NCI-H2107 treated with DMSO at 0.1 percent for 48 hours (cell line): ENCODE results near the gene RTF1.

ENCODE experiments used
- DNase-seq: peaks from one replicate; lab custom pipeline; 2025; ENCODE audit not compliant: unreplicated experiment; lab: John Stamatoyannopoulos, UW

RTF1 gene

GRCh38 chr15:41502795-41503668 lies 86.1 kb downstream of the RTF1 start:
- DNase-seq, result no peak

- no peak for DNase-seq
These were observed 86.7 kb downstream of the RTF1 start for GRCh38 chr15:41503669-41504010.

DNA sequence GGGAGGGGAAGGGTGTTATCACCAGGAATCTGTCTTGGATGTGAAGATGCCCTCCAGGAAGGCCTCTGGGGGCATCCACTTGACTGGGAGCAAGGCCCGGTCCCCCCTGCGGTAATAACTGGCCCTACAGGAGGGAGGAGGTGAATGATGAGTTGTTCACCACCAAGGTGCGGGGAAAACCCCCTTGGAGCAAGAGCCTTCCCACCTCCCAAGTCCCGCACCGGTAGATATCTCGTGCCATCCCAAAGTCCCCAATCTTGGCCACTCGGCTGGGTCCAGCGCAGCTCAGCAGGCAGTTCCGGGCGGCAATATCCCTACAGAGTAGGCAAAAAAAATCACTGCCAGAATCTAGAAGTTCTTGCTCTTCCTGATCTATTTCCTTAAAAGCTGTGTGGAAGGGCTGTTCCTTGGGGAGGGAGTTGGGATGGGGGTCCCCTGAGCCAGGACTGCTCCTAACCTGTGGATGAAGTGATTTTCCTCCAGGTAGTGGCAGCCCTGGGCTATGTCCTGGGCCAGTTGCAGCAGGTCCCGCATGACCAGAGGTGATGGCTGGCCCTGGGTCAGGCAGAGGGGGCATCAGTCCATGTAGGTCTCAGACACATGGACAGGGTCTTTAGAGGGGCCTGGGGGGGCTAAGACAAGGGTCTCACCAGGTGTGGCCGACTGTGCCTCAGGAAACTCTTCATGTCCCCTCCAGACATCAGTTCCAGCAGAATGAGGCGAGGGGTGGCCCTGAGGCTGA lies 88.0 kb downstream of the RTF1 start:
- no peak for DNase-seq

DNA sequence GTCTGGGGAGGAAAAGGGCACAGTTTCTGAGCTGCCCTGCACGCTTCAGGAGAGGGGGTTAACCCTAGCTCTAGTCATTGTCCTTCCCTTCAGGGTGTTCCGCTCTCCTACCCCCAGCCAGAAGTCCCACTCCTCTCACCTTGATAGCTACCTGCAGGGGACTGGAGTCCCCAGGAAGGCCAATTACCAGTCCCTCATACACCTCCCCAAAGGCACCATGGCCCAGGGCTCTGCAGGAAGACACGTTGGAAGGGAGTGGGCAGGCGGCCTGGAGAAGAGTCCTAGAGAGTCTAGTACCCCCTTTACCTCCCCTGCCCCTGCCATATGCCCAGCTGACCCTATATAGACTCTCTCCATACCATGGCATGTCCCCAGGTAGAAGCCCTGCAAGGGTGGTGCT lies 88.9 kb downstream of the RTF1 start:
- DNase-seq, result no peak

GRCh38 chr15:41506796-41507341 lies 90.0 kb downstream of the RTF1 start:
- no peak for DNase-seq

DNA sequence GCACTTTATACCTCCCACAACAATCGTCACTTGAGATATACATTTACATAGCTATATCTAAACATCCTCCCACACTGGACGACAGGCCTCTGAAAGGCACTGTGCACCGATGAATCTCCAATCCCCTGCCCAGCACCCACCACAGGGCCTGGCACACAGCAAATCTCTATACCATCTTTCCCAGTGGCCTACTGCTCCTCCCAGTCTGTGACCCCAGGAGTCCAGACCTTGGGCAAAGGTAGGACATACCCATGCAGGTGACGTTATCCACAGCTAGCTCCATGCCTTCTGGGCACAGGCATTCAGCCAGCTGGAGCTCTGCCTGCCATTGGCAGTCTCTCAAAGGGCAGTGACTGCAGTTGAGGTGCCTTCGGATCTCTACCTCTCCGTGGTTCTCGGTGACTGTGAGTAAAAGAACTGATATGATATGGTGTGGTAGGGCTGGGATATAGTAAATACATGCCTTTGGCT lies 91.0 kb downstream of the RTF1 start:
- DNase-seq, result no peak

DNA sequence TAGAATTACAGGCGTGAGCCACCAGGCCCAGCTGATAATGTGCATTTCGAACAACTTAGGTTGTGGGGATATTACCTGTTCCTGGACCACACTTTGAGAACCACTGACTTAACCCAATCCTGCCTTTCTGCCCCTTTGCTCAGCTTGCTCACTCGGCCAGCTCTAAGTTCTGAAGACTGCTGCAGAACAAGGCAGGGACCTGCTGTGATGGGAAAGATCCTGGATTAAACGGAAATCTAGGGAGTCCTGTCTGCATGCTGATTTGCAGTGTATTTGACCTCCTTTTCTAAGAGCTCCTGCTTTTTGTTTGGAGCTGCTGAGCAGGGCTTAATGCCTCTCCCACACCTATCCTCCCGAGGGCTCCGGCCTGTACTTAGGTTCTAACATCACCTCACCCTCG lies 93.8 kb downstream of the RTF1 start:
- DNase-seq, result no peak

DNA sequence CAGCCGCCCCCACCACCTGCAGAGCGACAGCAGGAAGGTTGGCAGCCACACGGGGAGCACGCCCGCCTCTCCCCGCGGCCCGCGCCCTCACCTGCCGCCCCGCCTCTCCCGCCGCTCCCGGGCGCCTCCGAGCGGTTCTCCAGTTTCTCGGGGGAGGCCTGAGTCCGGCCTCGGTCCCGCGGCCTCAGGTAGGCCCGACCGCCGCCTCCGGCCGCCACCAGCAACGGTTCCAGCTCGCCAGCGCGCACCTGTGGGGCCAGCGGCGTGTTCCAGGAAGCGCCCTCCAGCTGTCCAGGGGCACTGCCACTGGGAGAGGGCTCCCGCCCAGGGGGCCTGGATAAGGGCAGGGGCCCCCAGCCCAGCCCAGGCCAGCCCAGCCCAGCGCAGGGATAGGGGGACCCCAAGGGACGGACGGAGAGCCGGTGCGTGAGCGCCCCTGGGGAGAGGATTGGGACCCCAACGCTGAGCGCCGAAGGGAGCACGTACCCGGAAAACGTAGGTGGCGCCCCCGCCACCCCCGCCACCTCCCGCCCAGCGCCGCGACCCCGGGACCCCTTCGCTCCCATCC lies 94.5 kb downstream of the RTF1 start:
- no peak for DNase-seq

DNA sequence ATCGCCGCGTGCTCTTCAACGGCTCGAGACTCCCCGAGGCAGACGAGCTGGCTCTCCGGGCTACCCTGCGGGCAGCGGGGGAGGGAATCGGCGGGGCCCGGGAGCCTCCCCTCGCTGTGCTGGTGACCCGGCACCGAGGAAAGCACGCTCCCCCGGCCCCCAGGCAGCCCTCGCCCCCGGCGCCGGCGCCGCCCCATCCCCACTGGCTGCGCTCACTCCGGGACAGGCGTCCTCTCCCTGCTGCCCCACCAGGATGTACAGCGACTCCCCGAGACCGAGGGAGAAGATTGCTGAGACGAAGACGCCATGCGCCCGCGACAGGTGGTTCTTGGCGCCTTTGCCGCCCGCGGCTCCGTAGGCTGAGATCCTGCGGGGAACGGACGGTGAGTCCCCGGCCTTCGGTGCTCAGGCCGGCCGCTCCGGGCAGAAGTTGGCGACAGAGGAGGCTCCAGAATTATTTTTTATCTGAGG lies 95.0 kb downstream of the RTF1 start:
- DNase-seq, result no peak

DNA sequence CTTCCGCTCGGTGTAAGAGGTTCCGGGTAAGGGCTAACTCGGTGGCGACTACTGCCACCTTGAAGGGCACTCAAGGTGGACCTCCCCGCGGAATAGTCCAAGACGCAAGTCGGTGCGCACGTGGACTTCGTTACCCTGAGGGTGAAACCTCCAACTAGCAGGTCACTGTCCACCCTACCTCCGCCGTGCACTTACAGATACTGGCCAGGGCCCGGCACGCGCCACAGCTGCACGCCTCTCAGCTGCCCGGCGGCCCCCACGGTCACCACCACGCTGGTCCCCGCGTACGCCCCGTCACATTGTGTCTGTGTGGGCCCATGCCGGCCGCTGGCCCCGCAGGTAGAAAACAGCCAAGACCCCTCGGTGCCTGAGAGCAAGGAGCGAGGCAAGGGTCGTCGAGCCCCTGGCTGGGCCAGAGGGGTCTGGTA lies 95.6 kb downstream of the RTF1 start:
- DNase-seq, result no peak

GRCh38 chr15:41512940-41513505 lies 96.1 kb downstream of the RTF1 start:
- DNase-seq, result no peak

DNA sequence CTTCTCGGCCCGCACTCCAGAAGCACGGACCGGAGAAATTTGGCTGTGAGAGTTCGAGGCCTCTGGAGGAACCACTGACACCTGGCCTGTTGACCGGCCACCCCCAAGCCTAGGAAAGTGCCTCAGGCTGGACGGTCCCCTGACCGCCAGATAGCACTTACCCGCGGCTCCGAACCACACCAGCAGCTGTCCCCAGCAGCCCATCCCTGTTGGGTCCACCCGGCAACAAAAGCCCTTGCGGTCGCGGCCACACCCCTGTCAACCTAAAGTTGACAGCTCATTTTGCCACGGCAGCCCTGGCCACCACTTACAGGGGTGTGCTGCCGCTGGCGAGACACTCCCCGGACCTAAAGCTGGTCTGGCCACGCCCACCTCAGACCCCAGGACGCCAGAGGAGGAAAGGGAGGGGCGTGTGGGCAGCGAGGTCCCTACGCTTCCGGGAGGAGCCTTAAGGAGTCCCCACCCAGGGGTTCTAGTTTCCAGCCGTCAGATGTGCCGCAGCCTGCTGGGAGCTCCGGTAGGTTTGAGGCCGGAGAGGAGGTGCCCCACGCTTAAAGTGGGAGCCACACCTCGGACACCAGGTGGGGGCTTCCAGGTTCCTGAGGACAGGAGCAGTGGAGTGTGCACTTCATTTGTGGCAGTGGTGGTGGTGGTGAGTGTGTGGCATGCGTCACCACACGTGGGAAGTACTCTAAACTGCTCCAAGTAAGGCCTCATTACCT lies 96.8 kb downstream of the RTF1 start, which contains the start of gene LTK:
TSS of gene LTK (minus strand) at position 322 of the 722 bp plus-strand sequence. CDS start at position 204, 118 bp downstream.
- no peak for DNase-seq

DNA sequence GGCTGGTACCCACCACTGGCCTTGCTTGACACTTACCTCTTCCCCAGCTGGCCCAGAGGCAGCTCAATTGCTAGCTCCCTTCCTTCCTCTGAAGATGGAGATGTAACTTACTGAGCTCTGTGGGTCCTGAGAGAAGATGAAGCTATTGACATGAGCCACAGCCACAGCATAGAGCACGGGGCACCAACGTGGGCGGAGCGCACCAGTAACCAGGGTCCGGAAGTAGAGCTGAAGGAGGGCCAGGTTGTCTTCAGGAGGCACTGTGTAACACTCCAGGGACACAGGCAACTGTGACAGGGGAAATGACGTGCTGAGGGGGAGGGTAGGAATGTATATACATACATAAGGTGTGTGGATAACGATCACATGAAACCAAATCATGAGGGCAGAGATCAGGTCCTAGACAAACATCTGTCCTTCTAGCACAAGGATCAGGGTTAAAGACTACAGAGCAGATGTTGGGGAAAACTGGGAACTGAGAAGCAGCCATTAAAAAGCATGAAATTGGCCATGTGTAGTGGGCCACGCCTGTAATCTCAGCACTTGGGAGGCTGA lies 101.1 kb downstream of the RTF1 start:
- DNase-seq, result no peak

GRCh38 chr15:41520636-41521035 lies 103.7 kb downstream of the RTF1 start:
- no peak for DNase-seq

DNA sequence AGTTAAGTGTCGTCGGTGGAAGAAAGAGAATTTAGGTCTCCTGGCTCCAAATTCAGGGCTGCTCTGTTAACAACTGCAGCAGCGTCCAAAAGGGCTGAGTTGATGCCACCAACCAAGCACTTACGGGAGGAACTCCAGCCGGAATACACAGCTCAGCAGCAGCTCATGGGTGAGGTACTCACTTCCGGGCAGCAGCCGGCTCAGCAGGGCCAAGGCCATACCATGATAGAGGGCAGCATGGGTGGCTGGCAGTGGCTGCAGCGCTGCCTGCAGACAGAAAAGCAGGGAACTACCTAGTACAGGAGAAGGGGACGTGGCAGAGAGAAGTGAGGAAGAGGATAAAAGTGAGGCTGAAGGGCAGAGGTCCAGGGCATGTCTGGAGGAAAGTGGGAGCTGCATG lies 104.7 kb downstream of the RTF1 start:
- DNase-seq, result no peak

GRCh38 chr15:41523097-41523496 lies 106.2 kb downstream of the RTF1 start:
- DNase-seq, result no peak

GRCh38 chr15:41530363-41530956 lies 113.6 kb downstream of the RTF1 start:
- no peak for DNase-seq
